Measurements from ENCODE around the gene OSBPL5.

DNA sequence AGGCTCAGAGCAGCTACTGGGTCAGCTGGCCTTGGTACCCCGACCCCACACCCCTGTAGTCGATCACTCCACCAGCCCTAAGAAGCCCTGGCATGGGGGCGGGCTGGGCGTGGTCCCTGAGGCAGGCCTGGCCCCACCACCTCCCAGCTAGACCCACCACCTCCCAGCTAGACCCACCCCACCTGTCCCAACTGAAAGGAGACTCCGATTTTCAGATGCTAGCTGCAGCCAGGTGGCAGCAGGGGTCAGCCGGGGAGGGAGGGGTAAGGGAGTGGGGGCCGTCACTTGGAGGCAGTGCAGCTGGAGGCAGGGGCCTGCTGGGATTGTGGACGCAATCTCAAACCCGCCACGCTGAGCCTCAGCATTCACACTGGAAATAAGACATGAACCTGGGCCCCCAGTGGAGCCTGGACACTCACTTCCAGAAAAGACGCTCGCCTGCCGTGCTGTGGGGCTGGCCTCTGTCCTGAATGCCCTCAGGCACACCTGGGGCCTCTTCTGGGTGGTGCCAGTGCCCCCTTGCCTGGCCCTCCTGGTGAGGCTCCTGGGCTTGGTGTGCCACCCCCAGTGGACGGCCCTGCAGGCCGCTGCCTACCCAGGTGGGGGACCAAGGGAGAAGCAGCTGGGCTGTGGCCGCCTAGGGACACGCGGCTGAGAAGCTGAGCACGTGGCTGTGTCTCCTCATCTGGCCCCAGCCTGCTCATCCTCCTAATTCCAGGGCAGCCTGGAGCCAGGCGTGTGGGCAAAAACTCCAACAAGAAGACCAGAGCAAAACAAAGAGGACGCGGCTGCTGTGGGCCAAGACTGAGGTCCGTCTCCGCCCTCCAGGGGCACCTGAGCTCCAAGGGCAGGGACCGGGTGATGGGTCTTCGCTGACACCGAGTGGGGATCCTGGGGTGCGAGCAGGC, 26.7 kb downstream of the OSBPL5 start:
- no peak for TF ChIP-seq RAD21 (IDR thresholded peaks at IDR 0.05; ENCODE audit: low read depth)
- TF ChIP-seq TCF12 (IDR thresholded peaks at IDR 0.05; ENCODE audit: low read depth) = no peak
- TF ChIP-seq YY1 (IDR thresholded peaks at IDR 0.05; ENCODE audit: low read depth) = no peak
- TF ChIP-seq TAF1 (IDR thresholded peaks at IDR 0.05; ENCODE audit: low read depth) = no peak
- TF ChIP-seq MAX (IDR thresholded peaks at IDR 0.05) = no peak
- no peak for TF ChIP-seq EP300 (IDR thresholded peaks at IDR 0.05; ENCODE audit: borderline replicate concordance)
- TF ChIP-seq NFIC (IDR thresholded peaks at IDR 0.05) = no peak
- TF ChIP-seq, protein P1, sequence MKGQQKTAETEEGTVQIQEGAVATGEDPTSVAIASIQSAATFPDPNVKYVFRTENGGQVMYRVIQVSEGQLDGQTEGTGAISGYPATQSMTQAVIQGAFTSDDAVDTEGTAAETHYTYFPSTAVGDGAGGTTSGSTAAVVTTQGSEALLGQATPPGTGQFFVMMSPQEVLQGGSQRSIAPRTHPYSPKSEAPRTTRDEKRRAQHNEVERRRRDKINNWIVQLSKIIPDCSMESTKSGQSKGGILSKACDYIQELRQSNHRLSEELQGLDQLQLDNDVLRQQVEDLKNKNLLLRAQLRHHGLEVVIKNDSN (IDR thresholded peaks at IDR 0.05) = no peak
- no peak for TF ChIP-seq ZBTB7A (IDR thresholded peaks at IDR 0.05; ENCODE audit: low read depth)
- no peak for TF ChIP-seq FOXM1 (IDR thresholded peaks at IDR 0.05; ENCODE audit: borderline replicate concordance, low read depth)
- TF ChIP-seq TEAD4 (IDR thresholded peaks at IDR 0.05) = no peak
- TF ChIP-seq CREB1 (IDR thresholded peaks at IDR 0.05; ENCODE audit: low read depth) = no peak
- no peak for TF ChIP-seq REST (IDR thresholded peaks at IDR 0.05; ENCODE audit: low read depth)
- TF ChIP-seq CEBPB (IDR thresholded peaks at IDR 0.05) = no peak

Data from Ishikawa (cell line).